GM12872 (cell line): Measurements from ENCODE around the gene SPATS2.
A peak's percentile ranks its signal among the peaks of the same experiment; 100 is the strongest.

ENCODE experiments used
- TF ChIP-seq, protein P1 (sequence below): IDR thresholded peaks from 3 replicates; pipeline ENCODE4 v1.5.1; 2011; ENCODE audit warnings: low read depth, mild to moderate bottlenecking, low read length, moderate library complexity; ENCODE audit not compliant: insufficient read depth

Gene SPATS2

DNA sequence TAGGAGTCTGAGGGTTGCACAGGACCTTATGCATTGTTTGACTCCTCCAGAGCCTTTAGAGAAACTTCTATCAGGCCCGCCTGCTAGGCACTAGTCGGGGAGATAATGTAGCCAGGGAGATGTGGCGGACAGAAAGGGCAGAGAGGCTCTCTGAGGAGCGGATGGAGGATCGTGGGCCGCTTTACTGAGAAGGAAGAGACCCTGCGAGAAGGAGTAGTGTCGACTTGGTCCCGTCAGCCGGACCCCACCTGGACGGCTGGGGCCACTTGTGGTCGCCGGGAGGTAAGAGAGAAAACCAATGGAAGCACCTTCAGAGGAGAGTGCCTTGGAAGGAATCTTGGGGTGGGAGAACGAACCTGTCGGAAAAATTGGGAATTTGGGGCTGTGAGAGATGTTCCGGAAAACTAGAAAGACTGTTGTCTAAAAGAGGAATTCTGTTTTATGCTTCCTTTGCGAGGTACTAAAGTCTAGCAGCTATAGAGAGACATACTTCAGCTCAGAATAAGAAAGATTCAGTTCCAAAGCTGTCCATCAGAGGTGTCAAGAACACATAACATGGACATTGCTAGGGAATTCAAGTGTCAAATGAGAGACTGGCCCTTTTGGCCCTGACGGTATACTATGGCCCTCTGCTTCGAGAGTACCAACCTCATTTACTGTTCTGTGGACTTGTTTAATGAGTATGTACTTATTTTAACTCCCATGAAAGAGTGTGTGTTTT lies 201.3 kb downstream of the SPATS2 start:
- TF ChIP-seq, protein P1, sequence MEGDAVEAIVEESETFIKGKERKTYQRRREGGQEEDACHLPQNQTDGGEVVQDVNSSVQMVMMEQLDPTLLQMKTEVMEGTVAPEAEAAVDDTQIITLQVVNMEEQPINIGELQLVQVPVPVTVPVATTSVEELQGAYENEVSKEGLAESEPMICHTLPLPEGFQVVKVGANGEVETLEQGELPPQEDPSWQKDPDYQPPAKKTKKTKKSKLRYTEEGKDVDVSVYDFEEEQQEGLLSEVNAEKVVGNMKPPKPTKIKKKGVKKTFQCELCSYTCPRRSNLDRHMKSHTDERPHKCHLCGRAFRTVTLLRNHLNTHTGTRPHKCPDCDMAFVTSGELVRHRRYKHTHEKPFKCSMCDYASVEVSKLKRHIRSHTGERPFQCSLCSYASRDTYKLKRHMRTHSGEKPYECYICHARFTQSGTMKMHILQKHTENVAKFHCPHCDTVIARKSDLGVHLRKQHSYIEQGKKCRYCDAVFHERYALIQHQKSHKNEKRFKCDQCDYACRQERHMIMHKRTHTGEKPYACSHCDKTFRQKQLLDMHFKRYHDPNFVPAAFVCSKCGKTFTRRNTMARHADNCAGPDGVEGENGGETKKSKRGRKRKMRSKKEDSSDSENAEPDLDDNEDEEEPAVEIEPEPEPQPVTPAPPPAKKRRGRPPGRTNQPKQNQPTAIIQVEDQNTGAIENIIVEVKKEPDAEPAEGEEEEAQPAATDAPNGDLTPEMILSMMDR = peak; percentile 11; the same call in 1 of the 3 replicates
